GM12891 (cell line): ENCODE results near the gene TSPOAP1.

Experiments used
- DNase-seq: peaks from one replicate; pipeline ENCODE4 v3.0.0; 2011; ENCODE audit warnings: low spot score; ENCODE audit not compliant: insufficient read length
- FAIRE-seq: peaks from 2 replicates; lab custom pipeline; 2011; peaks lifted over from hg19 to GRCh38; lab: Jason Lieb, UNC
- PAX5 ChIP-seq: IDR thresholded peaks from 2 replicates; pipeline ENCODE4 v1.6.1; 2011; ENCODE audit warnings: low read length, moderate library complexity, mild to moderate bottlenecking; ENCODE audit not compliant: insufficient read depth, severe bottlenecking
- POLR2A ChIP-seq: IDR thresholded peaks from 2 replicates; pipeline ENCODE4 v1.6.1; 2011; ENCODE audit warnings: low read depth, low read length, control low read depth
- POLR2AphosphoS5 ChIP-seq: IDR thresholded peaks from 2 replicates; pipeline ENCODE4 v1.6.1; 2011; ENCODE audit warnings: low read depth, low read length, control low read depth
- POU2F2 ChIP-seq: IDR thresholded peaks from 2 replicates; pipeline ENCODE4 v1.6.1; 2011; ENCODE audit warnings: low read depth, mild to moderate bottlenecking, control low read depth, low read length, moderate library complexity
- SPI1 ChIP-seq: IDR thresholded peaks from 2 replicates; pipeline ENCODE4 v1.6.1; 2011; ENCODE audit warnings: low read depth, low read length, control low read depth
- TAF1 ChIP-seq: IDR thresholded peaks from 2 replicates; pipeline ENCODE4 v1.6.1; 2011; ENCODE audit warnings: low read depth, low read length, control low read depth

TSPOAP1 gene

GRCh38 chr17:58360296-58361063 is 31.9 kb upstream of the TSPOAP1 start:
- FAIRE-seq: no peak
- DNase-seq: no peak
- TF ChIP-seq POLR2AphosphoS5 (no peak), POLR2A (no peak), TAF1 (no peak), POU2F2 (no peak), SPI1 (no peak), PAX5 (no peak)

- TF ChIP-seq SPI1 (no peak), TAF1 (no peak), POLR2A (no peak), POU2F2 (no peak), POLR2AphosphoS5 (no peak), PAX5 (no peak)
- DNase-seq: no peak
- no peak for FAIRE-seq
Observed at GRCh38 chr17:58358408-58359172, 30.0 kb upstream of the TSPOAP1 start.

- TF ChIP-seq SPI1: no peak
- TF ChIP-seq POU2F2: no peak
- TF ChIP-seq TAF1: no peak
- no peak for TF ChIP-seq POLR2A
- TF ChIP-seq PAX5: no peak
- TF ChIP-seq POLR2AphosphoS5: no peak
- DNase-seq: no peak
- FAIRE-seq: no peak
Observed at GRCh38 chr17:58357312-58358297, 29.0 kb upstream of the TSPOAP1 start.

GRCh38 chr17:58356231-58356630 is 27.6 kb upstream of the TSPOAP1 start:
- DNase-seq (no peak), FAIRE-seq (no peak)
- TF ChIP-seq POLR2AphosphoS5 (no peak), PAX5 (no peak), SPI1 (no peak)

GRCh38 chr17:58354541-58355216 is 26.1 kb upstream of the TSPOAP1 start:
- DNase-seq (no peak), FAIRE-seq (no peak)
- TF ChIP-seq POLR2AphosphoS5: 0 out of 2 replicates have a peak, but pooled peaks have one; percentile 38
- no peak for TF ChIP-seq POU2F2
- TF ChIP-seq PAX5: no peak
- TF ChIP-seq POLR2A: no peak
- no peak for TF ChIP-seq TAF1
- TF ChIP-seq SPI1: no peak

DNA sequence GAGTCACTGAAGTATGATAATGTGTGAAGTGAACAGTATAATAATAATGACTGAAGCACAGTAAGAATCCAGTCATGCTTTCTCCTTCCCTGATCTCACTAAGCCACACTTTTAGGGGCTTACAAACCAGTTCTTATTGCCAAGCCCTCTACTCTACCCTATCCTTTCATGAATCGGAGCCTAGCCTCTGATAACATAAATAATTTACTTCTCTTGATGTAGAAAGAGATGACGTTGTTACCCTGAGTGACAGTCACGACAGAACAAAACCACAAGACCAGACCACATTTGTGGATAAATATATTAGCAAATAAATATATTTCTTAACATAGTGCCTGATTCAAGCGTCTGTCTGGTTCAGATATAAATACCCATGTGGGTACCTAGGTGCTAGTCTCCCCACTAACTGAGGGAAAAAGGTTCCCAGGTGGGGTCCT is 24.8 kb upstream of the TSPOAP1 start:
- DNase-seq (no peak), FAIRE-seq (no peak)
- TF ChIP-seq POLR2AphosphoS5: no peak

GRCh38 chr17:58352596-58353388 is 24.2 kb upstream of the TSPOAP1 start:
- TF ChIP-seq POU2F2 (no peak), POLR2AphosphoS5 (peak; percentile 63)
- DNase-seq: no peak
- peak; percentile 31 for FAIRE-seq

DNA sequence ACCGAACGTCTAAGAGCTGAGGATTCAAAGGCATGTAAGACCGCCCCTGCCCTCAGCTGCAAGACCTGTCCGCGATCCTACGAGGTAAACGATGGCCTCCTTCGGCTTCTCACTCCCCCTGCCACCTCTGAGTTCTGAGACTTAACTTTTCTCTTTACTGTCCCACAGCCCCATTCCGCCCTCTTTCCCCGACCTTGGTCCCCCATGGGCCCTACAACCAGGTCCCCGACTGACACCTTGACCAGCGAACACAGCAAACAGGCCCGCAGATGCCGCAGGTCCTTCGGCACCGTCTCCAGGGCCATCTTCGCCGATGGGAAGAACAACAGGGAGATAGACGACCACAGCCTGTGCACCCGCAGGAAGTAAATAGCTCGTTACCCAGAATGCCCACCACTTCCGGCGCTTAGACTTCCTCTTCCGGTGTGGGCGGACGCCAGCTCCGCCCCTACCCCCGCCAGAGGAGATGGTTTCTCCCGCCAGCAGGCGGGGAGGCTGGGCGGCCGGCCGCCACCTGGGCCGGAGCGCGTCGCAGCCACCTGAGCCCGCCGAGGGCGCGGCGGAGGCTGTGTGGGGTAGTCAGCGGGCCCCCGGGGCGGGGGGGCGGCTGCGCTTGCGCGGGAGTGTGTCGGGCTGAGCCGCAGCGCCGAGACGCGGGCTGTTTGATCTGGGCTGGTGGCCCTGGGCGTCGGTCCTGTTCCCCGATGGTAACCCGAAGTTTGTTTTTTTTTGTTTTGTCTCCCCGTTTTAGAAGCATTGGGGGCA is 23.4 kb upstream of the TSPOAP1 start, which contains the start of gene SUPT4H1:
TSS of gene SUPT4H1 (minus strand) at position 371 of the 765 bp plus-strand sequence. CDS start at position 305, 66 bp downstream.
- FAIRE-seq (peak; percentile 92), DNase-seq (peak; percentile 88)
- peak; percentile 94 for TF ChIP-seq POLR2A
- no peak for TF ChIP-seq PAX5
- TF ChIP-seq POLR2AphosphoS5: peak; percentile 79
- peak; percentile 79; the same call in 1 of the 2 replicates for TF ChIP-seq POU2F2
- peak; percentile 84 for TF ChIP-seq TAF1
- peak; percentile 80 for TF ChIP-seq SPI1
